GM19023 (cell line): ENCODE measurements around the gene ASPSCR1.
"Not testable (repeated sequence)": the region's sequence is repeated elsewhere in the genome, so short reads cannot be mapped to it uniquely, and the experiment has no call there.

Experiments
- ATAC-seq: cut with Tn5 transposase; IDR thresholded peaks from one replicate; pipeline ENCODE4 v1.9.1; 2021; ENCODE audit warnings: mild to moderate bottlenecking, moderate library complexity; ENCODE audit not compliant: unreplicated experiment

ASPSCR1 gene

GRCh38 chr17:82035956-82036633, 58.7 kb downstream of the ASPSCR1 start:
- ATAC-seq = no peak

GRCh38 chr17:82036634-82037091, 59.2 kb downstream of the ASPSCR1 start:
- no peak for ATAC-seq

DNA sequence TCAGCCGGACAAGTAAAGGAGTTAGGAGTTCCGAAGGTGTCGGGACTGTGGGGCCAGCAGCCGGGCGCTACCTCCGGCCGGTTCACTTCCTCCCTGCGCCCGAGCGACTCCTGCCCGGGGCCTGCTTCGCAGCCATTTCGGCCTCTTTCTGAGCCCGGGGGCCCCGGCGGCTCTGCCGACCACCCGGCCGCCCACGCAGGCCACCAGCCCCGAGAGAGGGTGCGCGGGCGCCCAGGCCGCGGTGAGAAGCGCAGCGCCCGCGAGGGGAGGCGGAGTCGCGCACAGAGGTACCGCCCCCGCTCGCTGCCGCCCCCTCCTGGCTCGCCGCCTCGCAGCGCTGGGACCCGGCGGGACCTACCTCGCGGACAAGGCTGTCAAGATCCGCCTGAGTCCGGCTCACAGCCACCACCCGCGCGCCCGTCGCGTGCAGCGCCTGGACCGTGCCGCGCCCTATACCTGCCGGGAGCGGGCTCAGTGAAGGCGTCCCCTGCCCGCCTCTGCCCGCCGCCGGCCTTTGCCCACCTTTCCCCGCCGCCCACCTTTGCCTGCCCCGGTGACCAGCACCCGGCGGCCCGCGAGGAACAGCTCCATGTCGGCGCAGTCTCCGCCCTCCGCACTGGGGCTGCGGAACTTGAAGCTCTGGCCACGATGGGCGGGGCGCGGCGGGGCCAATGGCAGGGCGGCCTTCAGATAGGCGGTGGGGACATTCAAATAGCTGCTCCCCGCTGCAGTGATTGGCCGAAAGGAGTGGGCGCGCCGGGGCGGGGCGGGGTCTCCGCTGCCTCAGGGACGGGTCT, 59.9 kb downstream of the ASPSCR1 start, which contains the start of gene DCXR:
TSS of gene DCXR (minus strand) at position 606 of the 797 bp plus-strand sequence. CDS start at position 591, 15 bp downstream.
- ATAC-seq = peak; percentile 85

- no peak for ATAC-seq
Observed at GRCh38 chr17:82037889-82038195, 60.4 kb downstream of the ASPSCR1 start.

- ATAC-seq = not testable (repeated sequence)
Observed at GRCh38 chr17:82038796-82039409, 61.5 kb downstream of the ASPSCR1 start.

DNA sequence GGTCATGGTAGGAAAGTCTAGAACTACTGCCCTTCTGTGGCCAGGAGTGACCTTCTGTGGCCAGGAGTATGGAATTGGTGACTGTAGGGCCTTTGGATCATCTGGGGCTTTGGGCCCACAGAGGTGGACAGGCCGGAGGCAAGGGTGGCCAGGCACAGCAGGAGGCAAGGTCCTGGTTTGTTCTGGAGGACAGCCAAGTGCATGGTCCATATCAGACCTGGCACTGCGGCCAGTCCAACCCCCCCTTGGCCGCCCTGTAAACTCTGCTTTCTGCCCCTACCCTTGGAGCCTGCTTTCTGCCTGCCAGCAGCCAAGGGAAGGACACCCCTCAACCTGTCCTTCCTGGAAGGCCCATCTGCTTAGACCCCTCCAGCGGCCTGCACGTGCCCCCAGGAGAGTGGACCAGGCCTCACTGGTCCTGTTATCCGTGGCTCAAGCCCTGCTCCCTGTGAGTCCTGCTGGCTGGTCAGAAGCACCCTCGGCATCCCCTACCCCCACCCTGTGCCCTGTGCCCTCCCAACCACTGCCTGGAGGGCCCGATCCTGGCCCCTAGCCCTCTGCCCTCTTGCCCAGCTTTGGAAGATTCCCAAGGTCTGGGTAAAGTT, 62.4 kb downstream of the ASPSCR1 start:
- no peak for ATAC-seq

- ATAC-seq = no peak
Observed at GRCh38 chr17:82041144-82041814, 63.9 kb downstream of the ASPSCR1 start.

- no peak for ATAC-seq
Observed at GRCh38 chr17:82042649-82043048, 65.2 kb downstream of the ASPSCR1 start.

GRCh38 chr17:82043507-82043906, 66.1 kb downstream of the ASPSCR1 start:
- no peak for ATAC-seq

DNA sequence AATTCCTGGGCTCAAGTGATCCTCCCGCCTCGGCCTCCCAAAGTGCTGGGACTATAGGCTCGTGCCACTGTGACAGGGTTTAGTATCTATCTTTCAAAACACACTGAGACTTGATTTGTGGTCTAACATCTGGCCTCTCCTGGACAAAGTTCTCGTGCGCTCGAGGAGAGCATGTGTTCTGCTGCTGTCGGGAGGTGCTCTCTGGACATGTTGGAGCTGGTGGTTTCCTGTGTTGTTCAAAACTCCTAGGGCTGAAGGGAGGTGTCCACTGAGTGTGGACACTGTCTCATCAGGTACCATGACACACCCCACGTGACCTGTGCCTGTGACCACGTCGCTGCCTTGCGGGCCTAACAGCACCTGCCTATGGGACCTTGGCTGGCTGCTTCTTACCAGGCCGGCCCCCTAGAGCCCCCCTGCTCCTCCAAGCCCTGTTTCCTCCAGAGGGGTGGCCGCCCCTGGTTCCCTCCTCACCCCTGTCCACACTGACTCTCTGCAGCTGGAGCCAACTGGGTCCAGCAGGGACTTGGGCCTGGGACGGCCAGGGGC, 68.6 kb downstream of the ASPSCR1 start:
- ATAC-seq = no peak

DNA sequence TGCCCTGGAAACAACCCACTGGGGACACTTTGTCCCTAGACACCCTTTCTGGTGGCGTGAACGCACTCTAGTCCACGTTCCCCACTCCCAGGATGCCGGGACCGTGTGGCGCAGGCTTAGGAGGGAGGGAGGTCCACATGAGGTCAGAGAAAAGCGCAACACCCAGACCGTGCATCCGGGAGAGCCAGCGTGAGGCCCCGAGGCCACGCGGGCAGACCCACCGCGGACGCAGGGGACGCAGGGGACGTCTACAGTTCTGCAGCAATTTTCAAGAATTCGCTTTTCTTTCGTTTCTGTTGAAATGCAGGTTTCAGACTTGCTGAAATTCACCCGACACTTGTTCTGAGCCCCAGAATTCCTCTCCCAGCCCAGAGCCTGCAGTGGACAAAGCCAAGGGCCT, 69.5 kb downstream of the ASPSCR1 start:
- no peak for ATAC-seq

GRCh38 chr17:82047379-82047778, 70.0 kb downstream of the ASPSCR1 start:
- no peak for ATAC-seq

GRCh38 chr17:82047914-82048570, 70.6 kb downstream of the ASPSCR1 start:
- no peak for ATAC-seq

GRCh38 chr17:82048571-82048971, 71.1 kb downstream of the ASPSCR1 start:
- ATAC-seq = no peak

DNA sequence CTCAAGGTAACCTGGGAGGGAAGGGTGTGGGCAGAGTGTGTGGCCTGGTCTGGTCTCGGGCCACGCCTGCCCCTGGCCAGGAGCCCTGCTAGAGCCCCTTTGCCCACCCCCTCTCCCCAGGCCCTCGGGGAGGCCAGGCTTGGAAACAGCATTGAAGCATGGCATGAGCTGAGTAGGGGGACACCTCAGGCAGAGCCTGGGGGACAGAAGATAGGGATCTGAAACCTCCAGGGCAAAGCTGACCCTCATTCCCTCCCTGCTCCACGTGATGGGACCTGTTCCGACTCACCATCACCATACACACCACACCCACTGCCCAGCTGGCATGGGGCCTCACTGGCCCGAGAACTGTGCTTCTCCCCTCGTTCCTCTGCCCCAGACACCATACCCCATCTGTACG, 71.7 kb downstream of the ASPSCR1 start:
- no peak for ATAC-seq

GRCh38 chr17:82049521-82049971, 72.1 kb downstream of the ASPSCR1 start:
- ATAC-seq = no peak

DNA sequence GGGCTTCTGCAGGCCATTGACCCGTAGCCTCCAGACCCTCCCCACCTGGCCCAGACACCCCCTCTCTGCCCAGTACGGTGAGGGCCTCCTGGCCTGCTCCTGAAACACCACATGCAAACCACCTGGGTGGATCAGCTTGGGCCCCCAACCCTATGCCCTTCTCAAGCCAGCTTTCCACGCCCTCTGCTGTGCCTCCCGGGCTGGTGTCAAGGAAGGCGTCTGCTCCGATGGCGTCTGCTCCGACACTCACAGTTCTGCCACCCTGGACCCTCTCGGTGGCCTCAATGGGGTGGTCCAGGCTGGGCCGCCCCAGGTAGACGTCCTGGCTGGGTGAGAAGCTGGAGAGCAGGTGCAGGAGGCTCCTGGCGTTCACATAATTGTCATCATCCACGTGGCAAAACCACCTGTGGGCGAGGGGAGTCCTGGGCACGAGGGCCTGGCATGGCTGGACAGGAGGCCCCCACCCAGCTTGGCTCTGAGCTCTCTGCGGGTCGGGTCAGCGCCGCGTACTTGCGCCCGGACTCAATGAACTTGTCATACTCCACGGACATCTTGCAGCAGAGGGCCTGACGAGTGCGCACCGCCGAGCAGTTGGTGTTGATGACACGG, 72.8 kb downstream of the ASPSCR1 start:
- no peak for ATAC-seq

- no peak for ATAC-seq
Observed at GRCh38 chr17:82050761-82051641, 73.6 kb downstream of the ASPSCR1 start.
